H1 (cell line): ENCODE measurements around the gene AGPS. TPM values are rescaled to one million over a fixed set of nuclear protein-coding genes. Genes with fewer than 3 reads are reported as not detected.

Source experiments
- CTCF ChIA-PET: fragments of 300-600 bp; sonication (Branson Sonifier 250); formaldehyde crosslinking; loops from one replicate; lab custom pipeline; 2021; ENCODE audit not compliant: partially characterized antibody; lab: Charles Lee
- POLR2A ChIA-PET: fragments of 300-600 bp; sonication (Branson Sonifier 250); formaldehyde crosslinking; loops from one replicate; lab custom pipeline; 2021; ENCODE audit warnings: inconsistent platforms; ENCODE audit not compliant: partially characterized antibody; lab: Charles Lee
- DNase-seq, 2 experiments: peaks; one replicate each; pipeline versions ENCODE4 v3.0.0 to v3.0.0-alpha.2; 2010 to 2022; ENCODE audit warnings: low spot score in 2 of 2, low read depth in 1 of 2, mixed read lengths in 1 of 2
- FAIRE-seq: peaks from 2 replicates; lab custom pipeline; 2011; peaks lifted over from hg19 to GRCh38; lab: Jason Lieb, UNC
- H2AFZ ChIP-seq: 2 replicates; pipeline ENCODE4 v1.8.1; 2012; ENCODE audit warnings: low read length, inconsistent platforms
- H2AK5ac ChIP-seq: 2 replicates; pipeline ENCODE4 v1.6.1; 2013; ENCODE audit warnings: low read depth, low read length
- H2BK120ac ChIP-seq: replicated peaks from 2 replicates; pipeline ENCODE3; 2013; ENCODE audit warnings: low read depth, low read length, inconsistent platforms
- H2BK12ac ChIP-seq: 2 replicates; pipeline ENCODE4 v1.6.1; 2013; ENCODE audit warnings: low read depth, low read length
- H2BK15ac ChIP-seq: 2 replicates; pipeline ENCODE4 v1.6.1; 2013; ENCODE audit warnings: low read length
- H2BK20ac ChIP-seq: 2 replicates; pipeline ENCODE4 v1.6.1; 2013; ENCODE audit warnings: low read length
- H2BK5ac ChIP-seq: 2 replicates; pipeline ENCODE4 v1.6.1; 2013; ENCODE audit warnings: low read depth, low read length
- H3K14ac ChIP-seq: 2 replicates; pipeline ENCODE4 v1.6.1; 2013; ENCODE audit warnings: inconsistent platforms; ENCODE audit not compliant: insufficient read length
- H3K18ac ChIP-seq: 2 replicates; pipeline ENCODE4 v1.6.1; 2013; ENCODE audit warnings: low read length; ENCODE audit errors: extremely low read depth
- H3K23ac ChIP-seq: 2 replicates; pipeline ENCODE4 v1.6.1; 2013; ENCODE audit warnings: inconsistent platforms; ENCODE audit not compliant: insufficient read length
- H3K23me2 ChIP-seq: 2 replicates; pipeline ENCODE4 v1.6.1; 2013; ENCODE audit warnings: low read depth, low read length
- H3K27ac ChIP-seq: 2 replicates; pipeline ENCODE4 v1.6.1; 2011; ENCODE audit warnings: low read depth, low read length, inconsistent platforms
- H3K27me3 ChIP-seq, 4 experiments: replicated peaks in 1 of 4; 1 replicate in 1 of 4; 2 replicates in 3 of 4; pipeline versions ENCODE4 v1.6.1 to v1.8.1; 2011 to 2013; ENCODE audit warnings: low read length in 3 of 4, mild to moderate bottlenecking in 3 of 4, inconsistent platforms in 2 of 4, mixed read lengths in 2 of 4, moderate library complexity in 1 of 4; ENCODE audit not compliant: control insufficient read depth in 3 of 4, insufficient read depth in 3 of 4; ENCODE audit errors: extremely low read depth in 1 of 4
- H3K36me3 ChIP-seq, 4 experiments: 2 replicates each; pipeline versions ENCODE4 v1.6.1 to v1.8.1; 2011 to 2013; ENCODE audit warnings: mild to moderate bottlenecking in 4 of 4, low read length in 3 of 4, moderate library complexity in 2 of 4, control low read depth in 1 of 4, inconsistent platforms in 1 of 4; ENCODE audit not compliant: insufficient read depth in 4 of 4, control insufficient read depth in 2 of 4
- H3K4ac ChIP-seq: replicated peaks from 2 replicates; pipeline ENCODE3; 2013; ENCODE audit warnings: low read length, low read depth, mixed read lengths, inconsistent platforms; ENCODE audit not compliant: insufficient read length
- H3K4me1 ChIP-seq, 4 experiments: replicated peaks in 1 of 4; 1 replicate in 1 of 4; 2 replicates in 3 of 4; pipeline versions ENCODE4 v1.6.1 to v1.8.1; 2011 to 2013; ENCODE audit warnings: low read length in 3 of 4, inconsistent platforms in 2 of 4, mixed read lengths in 1 of 4; ENCODE audit not compliant: insufficient read depth in 4 of 4, control insufficient read depth in 3 of 4
- H3K4me2 ChIP-seq, 2 experiments: 2 replicates each; pipeline versions ENCODE4 v1.6.1 to v1.8.1; 2011 to 2013; ENCODE audit warnings: low read depth in 2 of 2, low read length in 2 of 2, control low read depth in 1 of 2, inconsistent platforms in 1 of 2, mild to moderate bottlenecking in 1 of 2; ENCODE audit not compliant: insufficient read depth in 1 of 2
- H3K4me3 ChIP-seq, 4 experiments: fragments of 200-600, 300-600 bp in 1 of 4; sonication (generic), shearing (Covaris generic), sonication (Bioruptor Twin) in 1 of 4; 2 replicates each; pipeline versions ENCODE4 v1.5.1 to v1.8.1; 2011 to 2016; ENCODE audit warnings: low read length in 4 of 4, low read depth in 3 of 4, control low read depth in 2 of 4, inconsistent platforms in 2 of 4, mild to moderate bottlenecking in 2 of 4, mixed read lengths in 1 of 4, moderate library complexity in 1 of 4; ENCODE audit not compliant: insufficient read depth in 2 of 4; ENCODE audit errors: extremely low read depth in 1 of 4
- H3K56ac ChIP-seq: replicated peaks from 2 replicates; pipeline ENCODE3; 2013; ENCODE audit warnings: low read depth, mild to moderate bottlenecking, mixed read lengths, low read length, inconsistent platforms; ENCODE audit not compliant: insufficient read length
- H3K79me1 ChIP-seq: 2 replicates; pipeline ENCODE4 v1.6.1; 2013; ENCODE audit warnings: low read depth, low read length, control low read depth
- H3K79me2 ChIP-seq, 2 experiments: 2 replicates each; pipeline versions ENCODE4 v1.6.1 to v1.8.1; 2012 to 2013; ENCODE audit warnings: low read length in 2 of 2, mild to moderate bottlenecking in 2 of 2, inconsistent platforms in 1 of 2; ENCODE audit not compliant: insufficient read depth in 2 of 2, control insufficient read depth in 1 of 2
- H3K9ac ChIP-seq, 4 experiments: replicated peaks in 1 of 4; 1 replicate in 1 of 4; 2 replicates in 3 of 4; pipeline versions ENCODE4 v1.6.1 to v1.8.1; 2011 to 2013; ENCODE audit warnings: low read depth in 3 of 4, low read length in 3 of 4, control low read depth in 2 of 4, mild to moderate bottlenecking in 2 of 4, moderate library complexity in 2 of 4, inconsistent platforms in 1 of 4; ENCODE audit errors: extremely low read depth in 1 of 4
- H3K9me3 ChIP-seq, 2 experiments: 2 replicates each; pipeline versions ENCODE4 v1.6.1 to v1.8.1; 2012 to 2013; ENCODE audit warnings: mild to moderate bottlenecking in 2 of 2, moderate library complexity in 2 of 2, control low read depth in 1 of 2, inconsistent platforms in 1 of 2, low read depth in 1 of 2, low read length in 1 of 2, mixed read lengths in 1 of 2; ENCODE audit not compliant: insufficient read depth in 2 of 2
- H4K20me1 ChIP-seq, 2 experiments: replicated peaks in 1 of 2; 2 replicates each; pipeline versions ENCODE3 to v1.8.1; 2011 to 2013; ENCODE audit warnings: inconsistent platforms in 2 of 2, low read length in 2 of 2, mild to moderate bottlenecking in 1 of 2; ENCODE audit not compliant: insufficient read depth in 2 of 2, control insufficient read depth in 1 of 2
- H4K5ac ChIP-seq: 2 replicates; pipeline ENCODE4 v1.6.1; 2013; ENCODE audit warnings: low read length, low read depth, mixed read lengths, inconsistent platforms; ENCODE audit not compliant: insufficient read length
- H4K8ac ChIP-seq: 2 replicates; pipeline ENCODE4 v1.8.0; 2013; ENCODE audit warnings: mild to moderate bottlenecking, moderate library complexity, low read length, inconsistent platforms; ENCODE audit not compliant: insufficient read depth; ENCODE audit errors: extremely low read depth
- H4K91ac ChIP-seq: replicated peaks from 2 replicates; pipeline ENCODE3; 2013; ENCODE audit warnings: low read length, mixed read lengths, inconsistent platforms; ENCODE audit not compliant: insufficient read length
- ATF3 ChIP-seq: IDR thresholded peaks from 2 replicates; pipeline ENCODE4 v1.6.1; 2011; ENCODE audit warnings: low read depth, mild to moderate bottlenecking, low read length; ENCODE audit not compliant: insufficient read depth
- BACH1 ChIP-seq: IDR thresholded peaks from 2 replicates; pipeline ENCODE4 v1.6.1; 2012; ENCODE audit warnings: low read length, improper control_type of control experiment
- CREB1 ChIP-seq: IDR thresholded peaks from 2 replicates; pipeline ENCODE4 v1.6.1; 2012; ENCODE audit warnings: inconsistent platforms
- POU5F1 ChIP-seq: IDR thresholded peaks from 2 replicates; pipeline ENCODE4 v1.6.1; 2011; ENCODE audit warnings: low read depth, mild to moderate bottlenecking, low read length, moderate library complexity
- SIN3A ChIP-seq, 2 experiments: IDR thresholded peaks in 1 of 2; conservative IDR thresholded peaks in 1 of 2; 2 replicates each; pipeline ENCODE4 v1.6.1; 2011 to 2012; ENCODE audit warnings: low read length in 2 of 2, improper control_type of control experiment in 1 of 2, low read depth in 1 of 2, mild to moderate bottlenecking in 1 of 2
- SIRT6 ChIP-seq: IDR thresholded peaks from one replicate; pipeline ENCODE4 v1.7.1; 2012; ENCODE audit warnings: low read length, inconsistent platforms
- WGBS, 2 experiments: shearing (Covaris generic) in 1 of 2; methylation state at CpG; one replicate each; pipeline versions ENCODE4 v1.1.6 to v1.1.7; 2013 to 2015; ENCODE audit warnings: low lambda C conversion rate in 2 of 2, mixed read lengths in 2 of 2, inconsistent platforms in 1 of 2, low coverage in 1 of 2, missing lambda C conversion rate in 1 of 2; ENCODE audit not compliant: insufficient replicate concordance in 2 of 2, insufficient coverage in 1 of 2, insufficient read length in 1 of 2; ENCODE audit errors: extremely low coverage in 1 of 2, missing lambda C conversion rate in 1 of 2; 5-methylcytosine and 5-hydroxymethylcytosine counted together
- polyA plus RNA-seq, 7 experiments: library from polyadenylated mRNA; depleted of rRNA in 3 of 7; stranded (reverse) in 5 of 7; unstranded in 2 of 7; fragments of >200 nt in 5 of 7; fragments of 200-250 nt in 2 of 7; gene quantifications; 1 replicate in 5 of 7; 2 replicates in 1 of 7; 4 replicates in 1 of 7; pipeline versions ENCODE4 v1.2.1 to v1.2.3, GENCODE V29; 2011 to 2013; ENCODE audit warnings: missing spikeins in 2 of 7, mixed read lengths in 2 of 7
- total RNA-seq: library from RNA; stranded (reverse); fragmentation: NEBNext Ultra II Directional; extraction: Animal tissue kit (Norgen Biotek cat#: 25700); gene quantifications from 2 replicates; pipeline ENCODE4 v1.2.1, GENCODE V29; 2021

The AGPS gene
- total and polyA plus RNA-seq, 2 of the 8 experiments (the other 6 are each of a cell fraction or from before 2014, with no cell fraction given), result 7.3 to 57.8 TPM

GRCh38 chr2:177484180-177484795 is 91.7 kb downstream of the AGPS start:
- no peak overlapping the region for H3K4ac ChIP-seq
- H4K8ac ChIP-seq, result no peak overlapping the region
- H3K9ac ChIP-seq, result no peak overlapping the region
- H2BK15ac ChIP-seq, result no peak overlapping the region
- no peak overlapping the region for H2AK5ac ChIP-seq
- no peak overlapping the region for H3K4me2 ChIP-seq
- no peak overlapping the region for H3K4me3 ChIP-seq
- H2BK12ac ChIP-seq, result no peak overlapping the region
- H2BK20ac ChIP-seq, result no peak overlapping the region
- no peaks in the 10 kb centered on the region for H3K4me1 ChIP-seq
- H3K79me1 ChIP-seq, result no peaks in the 10 kb centered on the region
- no peak overlapping the region for H3K56ac ChIP-seq
- H3K23me2 ChIP-seq, result no peaks in the 10 kb centered on the region
- H3K9me3 ChIP-seq, result no peaks in the 10 kb centered on the region; a peak in 1 of 4 replicates
- no peaks in the 10 kb centered on the region for H3K27me3 ChIP-seq
- H3K36me3 ChIP-seq, result 0 out of 8 replicates have a peak, but pooled peaks cover 0 to 2% (median 0%) of the 10 kb centered on the region in 4 experiments
- CTCF ChIA-PET, result interaction anchor here (0.7 to 0.9 kb wide), 2 partner anchors 230 to 283 kb away, joined by 3 read pairs; no protein-coding TSS in a partner anchor
- TF ChIP-seq SIRT6 (no peak), ATF3 (no peak), CREB1 (no peak), BACH1 (no peak), SIN3A (conservative IDR thresholded peaks at IDR 0.05 in 1 of 2, IDR thresholded peaks at IDR 0.05 in 1 of 2; ENCODE audit: low read depth in 1 of 2, low read length in 2 of 2) (no peak), POU5F1 (no peak)
- TF ChIP-seq, all 59 proteins: peak for 0
- H3K23ac ChIP-seq, result no peak overlapping the region
- POLR2A ChIA-PET, result no interaction called here
- 95% methylated on average over 14 of the region's 14 CpGs; no CpG with 5 or more reads in 1 of the 2 experiments for WGBS, 2 experiments
- DNase-seq (no peak), FAIRE-seq (no peak)
- no peak overlapping the region for H4K5ac ChIP-seq
- no peak overlapping the region for H3K18ac ChIP-seq
- no peak overlapping the region for H2BK120ac ChIP-seq
- H2BK5ac ChIP-seq, result no peak overlapping the region
- H4K20me1 ChIP-seq, result no peaks in the 10 kb centered on the region
- no peak overlapping the region for H3K27ac ChIP-seq
- H4K91ac ChIP-seq, result no peak overlapping the region
- H3K79me2 ChIP-seq, result no peaks in the 10 kb centered on the region
- no peak overlapping the region for H2AFZ ChIP-seq
- H3K14ac ChIP-seq, result no peak overlapping the region
